CD14-positive monocyte (primary cell): ENCODE measurements around the gene SMAD6. TPM values are rescaled to one million over a fixed set of nuclear protein-coding genes. Genes with fewer than 3 reads are reported as not detected.

Source experiments
- DNase-seq, 3 donors: peaks; one replicate each; pipeline ENCODE4 v3.0.0-alpha.2; 2011 to 2022
- H2AFZ ChIP-seq: 2 replicates; pipeline ENCODE4 v1.6.0; 2012; ENCODE audit warnings: mild to moderate bottlenecking, low read depth, low read length, inconsistent platforms; ENCODE audit not compliant: insufficient read depth, poor library complexity, severe bottlenecking
- H3K27ac ChIP-seq, 2 donors: 1 replicate in 1 of 2; 2 replicates in 1 of 2; pipeline ENCODE4 v1.5.1; 2012 to 2013; ENCODE audit warnings: low read length in 2 of 2, control low read depth in 1 of 2, inconsistent platforms in 1 of 2, low read depth in 1 of 2, mild to moderate bottlenecking in 1 of 2
- H3K27me3 ChIP-seq, 2 donors: one replicate each; pipeline versions ENCODE4 v1.6.0 to v1.6.1; 2011 to 2013; ENCODE audit warnings: low read length in 2 of 2; ENCODE audit not compliant: control insufficient read depth in 2 of 2, insufficient read depth in 2 of 2
- H3K36me3 ChIP-seq, 2 donors: replicated peaks in 1 of 2; 1 replicate in 1 of 2; 2 replicates in 1 of 2; pipeline versions ENCODE4 v1.5.1 to v1.6.1; 2012 to 2013; ENCODE audit warnings: low read length in 2 of 2, control low read depth in 1 of 2, inconsistent platforms in 1 of 2, mild to moderate bottlenecking in 1 of 2; ENCODE audit not compliant: insufficient read depth in 2 of 2, control insufficient read depth in 1 of 2
- H3K4me1 ChIP-seq, 2 donors: 1 replicate in 1 of 2; 2 replicates in 1 of 2; pipeline versions ENCODE4 v1.5.1 to v1.6.1; 2012 to 2013; ENCODE audit warnings: low read length in 2 of 2, control low read depth in 1 of 2, inconsistent platforms in 1 of 2, mild to moderate bottlenecking in 1 of 2, moderate library complexity in 1 of 2; ENCODE audit not compliant: insufficient read depth in 2 of 2, control insufficient read depth in 1 of 2
- H3K4me2 ChIP-seq: replicated peaks from 2 replicates; pipeline ENCODE3; 2012; ENCODE audit warnings: low read length, moderate library complexity, mild to moderate bottlenecking; ENCODE audit not compliant: poor library complexity, severe bottlenecking; ENCODE audit errors: extremely low read depth
- H3K4me3 ChIP-seq, 3 experiments: fragments of 200-600 bp in 1 of 3; sonication (generic) in 1 of 3; replicated peaks in 1 of 3; 1 replicate in 2 of 3; 2 replicates in 1 of 3; pipeline ENCODE4 v1.5.1; 2011 to 2013; ENCODE audit warnings: low read length in 3 of 3, mild to moderate bottlenecking in 3 of 3, control low read depth in 2 of 3, low read depth in 2 of 3, inconsistent platforms in 1 of 3, moderate library complexity in 1 of 3
- H3K79me2 ChIP-seq: 2 replicates; pipeline ENCODE4 v1.6.0; 2012; ENCODE audit warnings: mild to moderate bottlenecking, control low read depth, inconsistent platforms, low read length, moderate library complexity; ENCODE audit not compliant: insufficient read depth
- H3K9ac ChIP-seq: 2 replicates; pipeline ENCODE4 v1.6.0; 2017; ENCODE audit warnings: low read length, mild to moderate bottlenecking; ENCODE audit not compliant: insufficient read depth, poor library complexity, severe bottlenecking
- H3K9me3 ChIP-seq, 2 donors: replicated peaks in 1 of 2; 1 replicate in 1 of 2; 2 replicates in 1 of 2; pipeline versions ENCODE4 v1.5.1 to v1.6.1; 2012 to 2013; ENCODE audit warnings: low read length in 2 of 2, control low read depth in 1 of 2; ENCODE audit not compliant: control insufficient read depth in 1 of 2, insufficient read depth in 1 of 2
- H4K20me1 ChIP-seq: 2 replicates; pipeline ENCODE4 v1.6.0; 2012; ENCODE audit warnings: mild to moderate bottlenecking, low read length, control low read depth, moderate library complexity; ENCODE audit not compliant: insufficient read depth
- H3K27ac Mint-ChIP-seq, 7 donors: one replicate each; pipeline ENCODE4 v1.8.0; 2020; ENCODE audit warnings: mild to moderate bottlenecking in 7 of 7, mixed read lengths in 7 of 7, moderate library complexity in 6 of 7, inconsistent platforms in 2 of 7
- H3K27me3 Mint-ChIP-seq, 3 donors: one replicate each; pipeline ENCODE4 v1.8.0; 2021 to 2022; ENCODE audit warnings: low read depth in 3 of 3, mild to moderate bottlenecking in 3 of 3, mixed read lengths in 3 of 3, moderate library complexity in 3 of 3, inconsistent platforms in 1 of 3
- H3K36me3 Mint-ChIP-seq, 2 donors: one replicate each; pipeline ENCODE4 v1.8.0; 2020; ENCODE audit warnings: mixed read lengths in 2 of 2, inconsistent platforms in 1 of 2, mild to moderate bottlenecking in 1 of 2
- H3K4me1 Mint-ChIP-seq: one replicate; pipeline ENCODE4 v1.8.0; 2020; ENCODE audit warnings: mild to moderate bottlenecking, mixed read lengths
- H3K4me3 Mint-ChIP-seq, 2 donors: one replicate each; pipeline ENCODE4 v1.8.0; 2020; ENCODE audit warnings: mild to moderate bottlenecking in 2 of 2, mixed read lengths in 2 of 2, moderate library complexity in 1 of 2
- H3K9me3 Mint-ChIP-seq, 7 donors: one replicate each; pipeline ENCODE4 v1.8.0; 2020 to 2022; ENCODE audit warnings: mixed read lengths in 7 of 7, mild to moderate bottlenecking in 6 of 7, moderate library complexity in 6 of 7, inconsistent platforms in 2 of 7
- CTCF ChIP-seq: fragments of 200-600 bp; IDR thresholded peaks from one replicate; pipeline ENCODE4 v1.8.0; 2022; ENCODE audit warnings: antibody characterized with exemption, mild to moderate bottlenecking
- WGBS: methylation state at CpG from one replicate; pipeline ENCODE4 v1.1.5; 2013; ENCODE audit warnings: missing lambda C conversion rate; ENCODE audit not compliant: insufficient coverage; 5-methylcytosine and 5-hydroxymethylcytosine counted together
- intact Hi-C, 2 donors: fragments of 100-400 bp; cut with micrococcal nuclease; formaldehyde crosslinking; loops; one replicate each; pipeline versions ENCODE4 v1.15.0 to v1.15.1; 2023
- polyA minus RNA-seq: library from RNA; depleted of rRNA, polyadenylated mRNA; stranded (reverse); fragments of >200 nt; gene quantifications from 2 replicates; pipeline ENCODE4 v1.2.3, GENCODE V29; 2012
- polyA plus RNA-seq, 3 donors: library from polyadenylated mRNA; depleted of rRNA in 1 of 3; unstranded in 2 of 3; stranded (reverse) in 1 of 3; fragments of 300-500 nt in 2 of 3; fragments of >200 nt in 1 of 3; fragmentation: Illumina TruSeq in 2 of 3; gene quantifications; 1 replicate in 2 of 3; 2 replicates in 1 of 3; pipeline ENCODE4 v1.2.3, GENCODE V29; 2012 to 2021
- total RNA-seq, 12 experiments: library from RNA in 1 of 12; stranded (reverse) in 1 of 12; fragments of 120-200 nt in 1 of 12; gene quantifications; one replicate each; pipeline ENCODE4 v1.2.4 and lab custom pipeline; 2013 to 2026; ENCODE audit warnings: mixed read lengths in 6 of 12, inconsistent platforms in 1 of 12

Gene SMAD6
- 0.77 TPM for total RNA-seq (2013)
- polyA plus RNA-seq: under 1 TPM in 1 of 3 donors, not detected in 2; 0.31 TPM
- 2.4 and 3.9 TPM in 2 replicates for polyA minus RNA-seq
- 1.2 to 25.1 (median 14.1) reads per million in 11 experiments for total RNA-seq (lab: John Stamatoyannopoulos, UW)

- DNase-seq: peak; percentile 90 to 98 (median 92)
- Histone ChIP-seq H3K4me3 (peak within 1 kb of the TSS; percentile 51 to 97 (median 84)), H3K36me3 (no peaks in the 10 kb centered on the region), H3K9ac (peak within 1 kb of the TSS; percentile 68), H3K4me2 (peak within 1 kb of the TSS; percentile 99), H3K79me2 (no peaks in the 10 kb centered on the region), H4K20me1 (no peaks in the 10 kb centered on the region), H3K4me1 (peaks cover 28 to 39% of the 10 kb centered on the region in 2 donors), H3K27me3 (peaks cover 11 to 26% of the 10 kb centered on the region in 2 donors), H3K9me3 (peaks cover 0 to 4% of the 10 kb centered on the region in 2 donors), H2AFZ (peak within 1 kb of the TSS; percentile 91), H3K27ac (peak within 1 kb of the TSS; percentile 66 to 83)
- intact Hi-C loops: loop anchor here (5.0 to 10.0 kb wide), 4 partner anchors 85 to 317 kb away; partner anchors contain the start of gene MAP2K1 (in 1 of the 2)
- no peak for TF ChIP-seq CTCF
- peaks cover 24 to 34% (median 28%) of the 10 kb centered on the region in 3 donors for H3K27me3 Mint-ChIP-seq
- H3K4me3 Mint-ChIP-seq: peak within 1 kb of the TSS; percentile 84 to 94
- peaks cover 31% of the 10 kb centered on the region for H3K4me1 Mint-ChIP-seq
- H3K36me3 Mint-ChIP-seq: peaks cover 15% of the 10 kb centered on the region in 2 donors
- peak within 1 kb of the TSS; percentile 88 to 96 (median 94) for H3K27ac Mint-ChIP-seq
- peaks cover 0 to 5% (median 2%) of the 10 kb centered on the region in 7 donors for H3K9me3 Mint-ChIP-seq
- 0% methylated on average over 43 of the region's 55 CpGs for WGBS
Measured at GRCh38 chr15:66702035-66702786, at the start of gene SMAD6. Gene SMAD6 (plus strand): TSS chr15:66702236. CDS start chr15:66703259, 1,023 bp downstream.

GRCh38 chr15:66652806-66653205 is 49.2 kb upstream of the SMAD6 start:
- Mint-ChIP-seq H3K4me1 (peaks cover 13% of the 10 kb centered on the region), H3K36me3 (peaks cover 0 to 1% of the 10 kb centered on the region in 2 donors), H3K9me3 (peaks cover 0 to 3% (median 0%) of the 10 kb centered on the region in 7 donors), H3K27ac (no peak overlapping the region), H3K4me3 (peak overlapping the region in 1 of 2 donors; percentile 14), H3K27me3 (peaks cover 6 to 29% (median 19%) of the 10 kb centered on the region in 3 donors)
- Histone ChIP-seq H4K20me1 (no peaks in the 10 kb centered on the region), H3K9ac (no peak overlapping the region), H3K4me2 (no peak overlapping the region), H3K79me2 (no peaks in the 10 kb centered on the region), H3K27me3 (peaks cover 0 to 12% of the 10 kb centered on the region in 2 donors), H3K4me3 (no peak overlapping the region), H2AFZ (no peak overlapping the region), H3K27ac (no peak overlapping the region), H3K36me3 (no peaks in the 10 kb centered on the region), H3K9me3 (no peaks in the 10 kb centered on the region), H3K4me1 (peaks cover 2 to 5% of the 10 kb centered on the region in 2 donors)
- no peak for TF ChIP-seq CTCF
- intact Hi-C loops: no loop called here
- no peak for DNase-seq
- 100% methylated on average over 2 of the region's 3 CpGs for WGBS
